ENCODE results near the gene BAIAP2L2. TPM values are rescaled to one million over a fixed set of nuclear protein-coding genes. Genes with fewer than 3 reads are reported as not detected.
A peak's percentile ranks its signal among the peaks of the same experiment; 100 is the strongest.

The BAIAP2L2 gene
- total and polyA plus RNA-seq, 2 experiments from 2014 or later = 3.9 to 5.6 TPM

GRCh38 chr22:38139901-38140300 lies 29.4 kb upstream of the BAIAP2L2 start:
- H3K79me2 ChIP-seq (replicated peaks; ENCODE audit: insufficient read depth) = no peaks in the 10 kb centered on the region
- H3K4me3 ChIP-seq = no peak overlapping the region
- H3K4me2 ChIP-seq = no peak overlapping the region
- no peaks in the 10 kb centered on the region for H3K36me3 ChIP-seq (ENCODE audit: insufficient read depth)
- H3K27me3 Mint-ChIP-seq (ENCODE audit: insufficient read depth, low read depth, poor library complexity) = no peaks in the 10 kb centered on the region
- H3K4me3 Mint-ChIP-seq = no peak overlapping the region
- TF ChIP-seq CTCF (conservative IDR thresholded peaks at IDR 0.05; ENCODE audit: low read depth in 2 of 2) (no peak), STAT1 (IDR thresholded peaks at IDR 0.05; ENCODE audit: unreplicated experiment) (no peak)
- no peak overlapping the region for H2AFZ ChIP-seq
- H3K27me3 ChIP-seq (ENCODE audit: insufficient read depth) = no peaks in the 10 kb centered on the region
- H4K20me1 ChIP-seq (replicated peaks; ENCODE audit: insufficient read depth) = no peaks in the 10 kb centered on the region; the same call in 1 of the 2 replicates
- H3K27ac Mint-ChIP-seq = no peak overlapping the region
- H3K9me2 ChIP-seq (ENCODE audit: insufficient read depth) = no peaks in the 10 kb centered on the region
- H3K4me1 Mint-ChIP-seq = 0 out of 3 replicates have a peak, but pooled peaks cover 3% of the 10 kb centered on the region
- H3K4me1 ChIP-seq (ENCODE audit: insufficient read depth) = no peaks in the 10 kb centered on the region
- H3K27ac ChIP-seq (ENCODE audit: low read depth) = no peak overlapping the region
- DNase-seq (ENCODE audit: low spot score) = no peak
- ATAC-seq = no peak
- H3F3A ChIP-seq (replicated peaks; ENCODE audit: low read depth) = 0 out of 2 replicates have a peak, but pooled peaks cover 3% of the 10 kb centered on the region
- H3K9me3 Mint-ChIP-seq = no peaks in the 10 kb centered on the region
- peaks cover 3% of the 10 kb centered on the region; the same call in 1 of the 3 replicates for H3K36me3 Mint-ChIP-seq (ENCODE audit: low read depth)

- Histone ChIP-seq H4K20me1 (replicated peaks; ENCODE audit: insufficient read depth) (no peaks in the 10 kb centered on the region; the same call in 1 of the 2 replicates), H3K79me2 (replicated peaks; ENCODE audit: insufficient read depth) (no peaks in the 10 kb centered on the region), H3K4me3 (no peak overlapping the region), H3K27me3 (ENCODE audit: insufficient read depth) (no peaks in the 10 kb centered on the region), H3K4me2 (no peak overlapping the region), H2AFZ (no peak overlapping the region; the same call in 1 of the 2 replicates), H3K4me1 (ENCODE audit: insufficient read depth) (no peaks in the 10 kb centered on the region), H3K27ac (ENCODE audit: low read depth) (0 out of 2 replicates have a peak overlapping the region, but pooled peaks have one; percentile 32), H3K9me2 (ENCODE audit: insufficient read depth) (no peaks in the 10 kb centered on the region), H3K36me3 (ENCODE audit: insufficient read depth) (no peaks in the 10 kb centered on the region), H3F3A (replicated peaks; ENCODE audit: low read depth) (0 out of 2 replicates have a peak, but pooled peaks cover 3% of the 10 kb centered on the region)
- DNase-seq (ENCODE audit: low spot score) (no peak), ATAC-seq (peak; percentile 40; the same call in 2 of the 3 replicates)
- peak overlapping the region; percentile 70 for H3K27ac Mint-ChIP-seq
- H3K4me1 Mint-ChIP-seq = peaks cover 3% of the 10 kb centered on the region; the same call in 1 of the 3 replicates
- H3K9me3 Mint-ChIP-seq = no peaks in the 10 kb centered on the region
- H3K27me3 Mint-ChIP-seq (ENCODE audit: insufficient read depth, low read depth, poor library complexity) = peaks cover 3% of the 10 kb centered on the region
- H3K36me3 Mint-ChIP-seq (ENCODE audit: low read depth) = peaks cover 6% of the 10 kb centered on the region; the same call in 2 of the 3 replicates
- TF ChIP-seq JUNB (IDR thresholded peaks at IDR 0.05; ENCODE audit: unreplicated experiment) (no peak), CTCF (conservative IDR thresholded peaks at IDR 0.05; ENCODE audit: low read depth in 2 of 2) (0 out of 4 replicates have a peak, but pooled peaks of 1 of the 2 experiments have one; percentile 21), EZH2 (IDR thresholded peaks at IDR 0.05; ENCODE audit: low read depth, unreplicated experiment) (no peak), ZNF331 (CRISPR knock-in tag; IDR thresholded peaks at IDR 0.05; ENCODE audit: low read depth) (no peak)
- H3K4me3 Mint-ChIP-seq = no peak overlapping the region
These were observed 28.5 kb upstream of the BAIAP2L2 start for GRCh38 chr22:38138961-38139360.
